Liver (tissue), 9 donors: ENCODE results near the gene SMIM44. TPM values are rescaled to one million over a fixed set of nuclear protein-coding genes. Genes with fewer than 3 reads are reported as not detected.

Experiments
- DNase-seq: peaks from one replicate; pipeline ENCODE4 v3.0.0-alpha.2; 2017; ENCODE audit warnings: low spot score
- H3K27ac ChIP-seq, 2 donors: one replicate each; pipeline ENCODE4 v1.7.0; 2013; ENCODE audit warnings: inconsistent platforms in 2 of 2, low read length in 2 of 2, control low read depth in 1 of 2, low read depth in 1 of 2, mild to moderate bottlenecking in 1 of 2
- H3K27me3 ChIP-seq, 4 donors: one replicate each; pipeline versions ENCODE4 v1.6.1 to v1.7.0; 2013; ENCODE audit warnings: low read length in 3 of 4, inconsistent platforms in 1 of 4, mild to moderate bottlenecking in 1 of 4, moderate library complexity in 1 of 4; ENCODE audit not compliant: control insufficient read depth in 4 of 4, insufficient read depth in 4 of 4
- H3K36me3 ChIP-seq, 4 donors: one replicate each; pipeline versions ENCODE4 v1.6.1 to v1.7.0; 2013; ENCODE audit warnings: low read length in 3 of 4, mild to moderate bottlenecking in 3 of 4, low read depth in 1 of 4, moderate library complexity in 1 of 4; ENCODE audit not compliant: control insufficient read depth in 4 of 4, insufficient read depth in 3 of 4
- H3K4me1 ChIP-seq, 4 donors: one replicate each; pipeline versions ENCODE4 v1.6.1 to v1.7.0; 2013; ENCODE audit warnings: low read length in 3 of 4, mild to moderate bottlenecking in 3 of 4, moderate library complexity in 1 of 4; ENCODE audit not compliant: control insufficient read depth in 4 of 4, insufficient read depth in 4 of 4
- H3K4me3 ChIP-seq, 3 donors: one replicate each; pipeline versions ENCODE4 v1.6.1 to v1.7.0; 2013; ENCODE audit warnings: low read length in 3 of 3, control low read depth in 1 of 3, low read depth in 1 of 3, mild to moderate bottlenecking in 1 of 3
- H3K9ac ChIP-seq, 2 donors: one replicate each; pipeline ENCODE4 v1.7.0; 2013; ENCODE audit warnings: low read length in 2 of 2, mild to moderate bottlenecking in 2 of 2, moderate library complexity in 2 of 2, control low read depth in 1 of 2, low read depth in 1 of 2
- H3K9me3 ChIP-seq, 4 donors: one replicate each; pipeline versions ENCODE4 v1.6.1 to v1.7.0; 2013; ENCODE audit warnings: low read length in 3 of 4; ENCODE audit not compliant: control insufficient read depth in 4 of 4
- CTCF ChIP-seq: fragments of 150-350 bp; IDR thresholded peaks from 2 replicates; pipeline ENCODE4 v1.5.1; 2017; ENCODE audit warnings: improper control_type of control experiment, low read depth, low read length; ENCODE audit not compliant: missing input control
- EGR1 ChIP-seq, 2 donors: IDR thresholded peaks; 2 replicates each; pipeline ENCODE4 v1.6.1; 2016 to 2018; ENCODE audit warnings: antibody characterized with exemption in 2 of 2, low read depth in 2 of 2
- FOXA1 ChIP-seq: IDR thresholded peaks from 2 replicates; pipeline ENCODE4 v1.6.1; 2016; ENCODE audit warnings: antibody characterized with exemption
- FOXA2 ChIP-seq: IDR thresholded peaks from 2 replicates; pipeline ENCODE4 v1.6.1; 2016; ENCODE audit warnings: antibody characterized with exemption
- GABPA ChIP-seq, 2 donors: IDR thresholded peaks in 1 of 2; conservative IDR thresholded peaks in 1 of 2; 2 replicates each; pipeline ENCODE4 v1.6.1; 2016; ENCODE audit warnings: antibody characterized with exemption in 2 of 2, mild to moderate bottlenecking in 1 of 2, moderate library complexity in 1 of 2
- HNF4A ChIP-seq, 2 donors: conservative IDR thresholded peaks; 2 replicates each; pipeline ENCODE4 v1.6.1; 2016; ENCODE audit warnings: antibody characterized with exemption in 2 of 2, mild to moderate bottlenecking in 2 of 2
- HNF4G ChIP-seq: IDR thresholded peaks from 2 replicates; pipeline ENCODE4 v1.6.1; 2016; ENCODE audit warnings: antibody characterized with exemption
- JUND ChIP-seq, 2 donors: IDR thresholded peaks; 2 replicates each; pipeline ENCODE4 v1.6.1; 2016; ENCODE audit warnings: antibody characterized with exemption in 2 of 2
- NR2F2 ChIP-seq: IDR thresholded peaks from 2 replicates; pipeline ENCODE4 v1.6.1; 2016; ENCODE audit warnings: antibody characterized with exemption
- RAD21 ChIP-seq, 2 donors: IDR thresholded peaks; 2 replicates each; pipeline ENCODE4 v1.6.1; 2016; ENCODE audit warnings: antibody characterized with exemption in 2 of 2, mild to moderate bottlenecking in 2 of 2
- REST ChIP-seq: IDR thresholded peaks from 2 replicates; pipeline ENCODE4 v1.6.1; 2016; ENCODE audit warnings: antibody characterized with exemption, mild to moderate bottlenecking
- RXRA ChIP-seq, 2 donors: IDR thresholded peaks; 2 replicates each; pipeline ENCODE4 v1.6.1; 2017 to 2018; ENCODE audit warnings: antibody characterized with exemption in 2 of 2, mild to moderate bottlenecking in 1 of 2
- SP1 ChIP-seq: IDR thresholded peaks from 2 replicates; pipeline ENCODE4 v1.6.1; 2018; ENCODE audit warnings: antibody characterized with exemption, mild to moderate bottlenecking
- TAF1 ChIP-seq: conservative IDR thresholded peaks from 2 replicates; pipeline ENCODE4 v1.6.1; 2016; ENCODE audit warnings: antibody characterized with exemption, mild to moderate bottlenecking
- YY1 ChIP-seq: IDR thresholded peaks from 2 replicates; pipeline ENCODE4 v1.6.1; 2016; ENCODE audit warnings: antibody characterized with exemption, mild to moderate bottlenecking
- WGBS: extraction: QIAGEN DNeasy Blood & Tissue Kit; methylation state at CpG from one replicate; pipeline ENCODE4 v1.1.7; 2013; 5-methylcytosine and 5-hydroxymethylcytosine counted together
- polyA plus RNA-seq, 2 donors: library from polyadenylated mRNA; stranded (reverse) in 1 of 2; unstranded in 1 of 2; fragments of 200-250 nt in 1 of 2; fragments of >200 nt in 1 of 2; fragmentation: Nextera tagmentation in 1 of 2; extraction: Ambion mirVana in 1 of 2; gene quantifications; one replicate each; pipeline versions ENCODE4 v1.2.1 to v1.2.3, GENCODE V29; 2013 to 2015
- total RNA-seq, 2 donors: library from RNA; depleted of rRNA; stranded (reverse); fragments of >200 nt; gene quantifications; one replicate each; pipeline ENCODE4 v1.2.3, GENCODE V29; 2014
- TF ChIP-seq, protein P1 (sequence below): IDR thresholded peaks from 2 replicates; pipeline ENCODE4 v1.6.1; 2016; ENCODE audit warnings: antibody characterized with exemption
- TF ChIP-seq, protein P2 (sequence below): IDR thresholded peaks from 2 replicates; pipeline ENCODE4 v1.6.1; 2016; ENCODE audit warnings: antibody characterized with exemption
- TF ChIP-seq, protein P3 (sequence below): IDR thresholded peaks from 2 replicates; pipeline ENCODE4 v1.6.1; 2016; ENCODE audit warnings: antibody characterized with exemption
- donor health status: healthy.
- donor health status: healthy.
- donor health status: healthy.
- donor health status: healthy.
- donor health status: healthy.

Gene SMIM44
- total and polyA plus RNA-seq, 4 donors, result not detected

DNA sequence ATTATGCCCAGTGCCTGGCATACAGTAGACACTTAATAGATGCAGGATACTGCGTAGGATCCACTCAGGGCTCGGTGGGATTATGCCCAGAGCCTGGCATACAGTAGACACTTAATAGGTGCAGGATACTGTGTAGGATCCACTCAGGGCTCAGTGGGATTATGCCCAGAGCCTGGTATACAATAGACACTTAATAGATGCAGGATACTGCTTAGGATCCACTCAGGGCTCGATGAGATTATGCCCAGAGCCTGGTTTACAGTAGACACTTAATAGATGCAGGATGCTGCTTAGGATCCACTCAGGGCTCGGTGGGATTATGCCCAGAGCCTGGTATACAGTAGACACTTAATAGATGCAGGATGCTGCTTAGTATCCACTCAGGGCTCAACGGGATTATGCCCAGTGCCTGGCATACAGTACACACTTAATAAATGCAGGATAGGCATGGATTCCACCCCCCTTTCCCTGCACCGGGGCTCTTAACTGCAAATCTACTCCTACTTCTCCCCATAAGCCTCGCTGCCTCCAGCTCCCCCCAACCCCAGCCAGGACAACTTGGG, 27.8 kb downstream of the SMIM44 start:
- H3K4me3 ChIP-seq, result no peak overlapping the region
- peaks cover 3 to 38% (median 22%) of the 10 kb centered on the region in 4 donors for H3K4me1 ChIP-seq
- WGBS, result 92% methylated on average over 7 of the region's 7 CpGs
- H3K27me3 ChIP-seq, result no peaks in the 10 kb centered on the region
- TF ChIP-seq FOXA1 (no peak), RXRA (IDR thresholded peaks at IDR 0.05) (no peak), RAD21 (IDR thresholded peaks at IDR 0.05) (no peak), SP1 (no peak), FOXA2 (no peak), JUND (IDR thresholded peaks at IDR 0.05) (no peak), CTCF (no peak), GABPA (IDR thresholded peaks at IDR 0.05 in 1 of 2, conservative IDR thresholded peaks at IDR 0.05 in 1 of 2) (no peak), EGR1 (IDR thresholded peaks at IDR 0.05; ENCODE audit: low read depth in 2 of 2) (no peak), YY1 (no peak), TAF1 (no peak), HNF4G (no peak), NR2F2 (no peak), REST (no peak), HNF4A (conservative IDR thresholded peaks at IDR 0.05) (no peak)
- TF ChIP-seq, protein P1, sequence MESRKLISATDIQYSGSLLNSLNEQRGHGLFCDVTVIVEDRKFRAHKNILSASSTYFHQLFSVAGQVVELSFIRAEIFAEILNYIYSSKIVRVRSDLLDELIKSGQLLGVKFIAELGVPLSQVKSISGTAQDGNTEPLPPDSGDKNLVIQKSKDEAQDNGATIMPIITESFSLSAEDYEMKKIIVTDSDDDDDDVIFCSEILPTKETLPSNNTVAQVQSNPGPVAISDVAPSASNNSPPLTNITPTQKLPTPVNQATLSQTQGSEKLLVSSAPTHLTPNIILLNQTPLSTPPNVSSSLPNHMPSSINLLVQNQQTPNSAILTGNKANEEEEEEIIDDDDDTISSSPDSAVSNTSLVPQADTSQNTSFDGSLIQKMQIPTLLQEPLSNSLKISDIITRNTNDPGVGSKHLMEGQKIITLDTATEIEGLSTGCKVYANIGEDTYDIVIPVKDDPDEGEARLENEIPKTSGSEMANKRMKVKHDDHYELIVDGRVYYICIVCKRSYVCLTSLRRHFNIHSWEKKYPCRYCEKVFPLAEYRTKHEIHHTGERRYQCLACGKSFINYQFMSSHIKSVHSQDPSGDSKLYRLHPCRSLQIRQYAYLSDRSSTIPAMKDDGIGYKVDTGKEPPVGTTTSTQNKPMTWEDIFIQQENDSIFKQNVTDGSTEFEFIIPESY, result no peak
- TF ChIP-seq, protein P2, sequence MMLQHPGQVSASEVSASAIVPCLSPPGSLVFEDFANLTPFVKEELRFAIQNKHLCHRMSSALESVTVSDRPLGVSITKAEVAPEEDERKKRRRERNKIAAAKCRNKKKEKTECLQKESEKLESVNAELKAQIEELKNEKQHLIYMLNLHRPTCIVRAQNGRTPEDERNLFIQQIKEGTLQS, result no peak
- TF ChIP-seq, protein P3, sequence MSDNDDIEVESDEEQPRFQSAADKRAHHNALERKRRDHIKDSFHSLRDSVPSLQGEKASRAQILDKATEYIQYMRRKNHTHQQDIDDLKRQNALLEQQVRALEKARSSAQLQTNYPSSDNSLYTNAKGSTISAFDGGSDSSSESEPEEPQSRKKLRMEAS, result no peak
- H3K36me3 ChIP-seq, result peaks cover 24 to 60% (median 33%) of the 10 kb centered on the region in 4 donors
- H3K27ac ChIP-seq, result no peak overlapping the region
- DNase-seq, result no peak
- no peaks in the 10 kb centered on the region for H3K9me3 ChIP-seq
- H3K9ac ChIP-seq, result no peak overlapping the region
